ENCODE results near the gene POLD1. TPM values are rescaled to one million over a fixed set of nuclear protein-coding genes. Genes with fewer than 3 reads are reported as not detected.
A peak's percentile ranks its signal among the peaks of the same experiment; 100 is the strongest.

The POLD1 gene
- total and polyA plus RNA-seq, 2 of the 13 experiments (the other 11 are each of a cell fraction or from before 2014, with no cell fraction given): 17.4 to 54.0 TPM

DNA sequence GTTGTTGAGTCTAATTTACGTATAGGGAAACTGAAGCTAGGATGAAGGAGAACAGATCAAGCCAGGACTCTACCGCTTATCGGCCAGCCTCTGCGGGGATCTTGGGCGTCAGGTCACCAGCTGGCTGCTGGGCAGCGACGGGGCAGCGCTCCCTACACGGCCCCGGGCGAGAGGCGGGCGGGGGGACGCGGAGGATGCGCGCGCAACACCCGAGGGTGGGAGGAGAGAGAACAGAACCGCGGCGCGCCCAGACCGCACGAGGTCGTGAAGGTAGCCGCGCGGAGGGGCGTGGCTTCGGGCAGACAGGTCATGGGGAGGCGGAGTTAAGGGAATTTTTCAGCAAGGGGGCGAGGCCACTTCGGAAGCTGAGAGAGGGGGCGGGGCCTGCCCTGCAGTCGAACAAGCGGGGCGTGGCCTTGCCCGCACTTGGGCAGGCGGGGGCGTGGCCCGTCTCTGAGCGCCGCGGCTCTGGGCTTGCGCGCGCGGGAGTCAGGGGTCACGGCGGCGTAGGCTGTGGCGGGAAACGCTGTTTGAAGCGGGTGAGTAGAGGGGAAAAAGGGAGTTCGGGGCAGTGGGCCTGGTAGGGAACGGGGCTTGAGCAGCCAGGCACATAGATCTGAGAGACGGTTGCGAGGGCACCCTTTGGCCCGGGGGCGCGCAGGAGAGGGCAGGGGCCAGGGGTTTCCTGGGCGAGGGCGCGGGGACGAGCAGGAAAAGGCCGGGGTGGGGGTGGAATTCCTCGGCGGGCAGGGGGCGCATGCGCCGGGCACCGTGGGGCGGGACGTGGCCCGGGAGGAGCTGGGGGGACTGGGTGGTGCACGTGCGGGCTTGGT, at the start of gene POLD1 (continued):
- TF ChIP-seq PAXIP1 (CRISPR knock-in tag; conservative IDR thresholded peaks at IDR 0.05): peak; percentile 59
- peak; percentile 47; the same call in 1 of the 2 replicates for TF ChIP-seq PATZ1 (CRISPR knock-in tag; IDR thresholded peaks at IDR 0.05)
- TF ChIP-seq ZNF558 (CRISPR knock-in tag; IDR thresholded peaks at IDR 0.05; ENCODE audit: borderline replicate concordance): peak; percentile 22; the same call in 1 of the 2 replicates
- peak; percentile 6; the same call in 1 of the 2 replicates for TF ChIP-seq BCL6 (CRISPR knock-in tag; IDR thresholded peaks at IDR 0.05)
- no peak for TF ChIP-seq STAG1 (CRISPR knock-in tag; IDR thresholded peaks at IDR 0.05)
- no peak for TF ChIP-seq ZNF790 (CRISPR knock-in tag; IDR thresholded peaks at IDR 0.05; ENCODE audit: borderline replicate concordance)
- no peak for TF ChIP-seq NAIF1 (CRISPR knock-in tag; IDR thresholded peaks at IDR 0.05; ENCODE audit: borderline replicate concordance)
- no peak for TF ChIP-seq SOX6 (IDR thresholded peaks at IDR 0.05)
- TF ChIP-seq SOX6 (CRISPR knock-in tag; IDR thresholded peaks at IDR 0.05): peak; percentile 17; the same call in 1 of the 2 replicates
- no peak for TF ChIP-seq ZNF251 (CRISPR knock-in tag; IDR thresholded peaks at IDR 0.05)
- TF ChIP-seq, protein P1, sequence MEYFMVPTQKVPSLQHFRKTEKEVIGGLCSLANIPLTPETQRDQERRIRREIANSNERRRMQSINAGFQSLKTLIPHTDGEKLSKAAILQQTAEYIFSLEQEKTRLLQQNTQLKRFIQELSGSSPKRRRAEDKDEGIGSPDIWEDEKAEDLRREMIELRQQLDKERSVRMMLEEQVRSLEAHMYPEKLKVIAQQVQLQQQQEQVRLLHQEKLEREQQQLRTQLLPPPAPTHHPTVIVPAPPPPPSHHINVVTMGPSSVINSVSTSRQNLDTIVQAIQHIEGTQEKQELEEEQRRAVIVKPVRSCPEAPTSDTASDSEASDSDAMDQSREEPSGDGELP (IDR thresholded peaks at IDR 0.05; ENCODE audit: borderline replicate concordance, low read depth): peak; percentile 65
- TF ChIP-seq WIZ (CRISPR knock-in tag; IDR thresholded peaks at IDR 0.05): no peak
- no peak for TF ChIP-seq U2AF1 (optimal IDR thresholded peaks at IDR 0.05; ENCODE audit: low read depth, low read length)
- TF ChIP-seq, protein P2, sequence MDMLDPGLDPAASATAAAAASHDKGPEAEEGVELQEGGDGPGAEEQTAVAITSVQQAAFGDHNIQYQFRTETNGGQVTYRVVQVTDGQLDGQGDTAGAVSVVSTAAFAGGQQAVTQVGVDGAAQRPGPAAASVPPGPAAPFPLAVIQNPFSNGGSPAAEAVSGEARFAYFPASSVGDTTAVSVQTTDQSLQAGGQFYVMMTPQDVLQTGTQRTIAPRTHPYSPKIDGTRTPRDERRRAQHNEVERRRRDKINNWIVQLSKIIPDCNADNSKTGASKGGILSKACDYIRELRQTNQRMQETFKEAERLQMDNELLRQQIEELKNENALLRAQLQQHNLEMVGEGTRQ (IDR thresholded peaks at IDR 0.05; ENCODE audit: low read depth, low read length): no peak
- TF ChIP-seq, protein P2 (CRISPR knock-in tag; IDR thresholded peaks at IDR 0.05; ENCODE audit: borderline replicate concordance): peak; percentile 76; the same call in 1 of the 2 replicates
- no peak for TF ChIP-seq CAMTA2 (CRISPR knock-in tag; IDR thresholded peaks at IDR 0.05; ENCODE audit: borderline replicate concordance)
- peak; percentile 37; the same call in 1 of the 2 replicates for TF ChIP-seq ZBTB20 (CRISPR knock-in tag; IDR thresholded peaks at IDR 0.05; ENCODE audit: borderline replicate concordance, low read depth)
- TF ChIP-seq SMC3 (IDR thresholded peaks at IDR 0.05; ENCODE audit: low read length): no peak; the same call in 1 of the 2 replicates
- TF ChIP-seq SAFB2 (CRISPR knock-in tag; IDR thresholded peaks at IDR 0.05; ENCODE audit: borderline replicate concordance, low read depth): peak; percentile 67
- TF ChIP-seq ZC3H4 (CRISPR knock-in tag; IDR thresholded peaks at IDR 0.05; ENCODE audit: borderline replicate concordance): no peak

All from HepG2 (cell line).